Peyer's patch (tissue), 4 donors: ENCODE measurements around the gene HMGCR. TPM values are rescaled to one million over a fixed set of nuclear protein-coding genes. Genes with fewer than 3 reads are reported as not detected.
"Not testable (repeated sequence)": the region's sequence is repeated elsewhere in the genome, so short reads cannot be mapped to it uniquely, and the experiment has no call there.

Experiments
- DNase-seq, 3 donors: peaks; one replicate each; pipeline ENCODE4 v3.0.0-alpha.2; 2017 to 2019
- H3K27ac ChIP-seq, 4 donors: fragments of 200-600 bp; sonication (generic); one replicate each; pipeline ENCODE4 v1.5.1; 2016 to 2019
- H3K27me3 ChIP-seq, 2 donors: fragments of 200-600 bp; sonication (generic); one replicate each; pipeline ENCODE4 v1.5.1; 2019
- H3K36me3 ChIP-seq, 3 donors: fragments of 200-600 bp; sonication (generic); one replicate each; pipeline ENCODE4 v1.5.1; 2016 to 2019
- H3K4me1 ChIP-seq, 4 donors: fragments of 200-600 bp; sonication (generic); one replicate each; pipeline ENCODE4 v1.5.1; 2016 to 2019
- H3K4me3 ChIP-seq, 4 donors: fragments of 200-600 bp; sonication (generic); 1 replicate in 3 of 4; 2 replicates in 1 of 4; pipeline ENCODE4 v1.5.1; 2016 to 2019; ENCODE audit warnings: mild to moderate bottlenecking in 1 of 4
- H3K9me3 ChIP-seq, 4 donors: fragments of 200-600 bp; sonication (generic); one replicate each; pipeline ENCODE4 v1.5.1; 2016 to 2019; ENCODE audit warnings: mild to moderate bottlenecking in 1 of 4
- CTCF ChIP-seq, 6 experiments: fragments of 450-650 bp in 4 of 6; fragments of 200-600 bp in 2 of 6; sonication (generic) in 1 of 6; IDR thresholded peaks; one replicate each; pipeline ENCODE4 v1.5.1; 2017 to 2019; ENCODE audit warnings: antibody characterized with exemption in 6 of 6, mild to moderate bottlenecking in 3 of 6, moderate library complexity in 1 of 6
- POLR2A ChIP-seq, 2 donors: fragments of 450-650 bp; IDR thresholded peaks; one replicate each; pipeline ENCODE4 v1.5.1; 2017; ENCODE audit warnings: antibody characterized with exemption in 2 of 2, mild to moderate bottlenecking in 2 of 2, moderate library complexity in 2 of 2
- total RNA-seq, 4 donors: library from RNA; depleted of rRNA; stranded (reverse); fragments of >200 nt; gene quantifications; one replicate each; pipeline ENCODE4 v1.1.0, GENCODE V29; 2016

The HMGCR gene
- total RNA-seq, 4 donors from 2014 or later, result 15.7 to 87.1 (median 67.1) TPM

GRCh38 chr5:75331095-75332090 is 5.6 kb upstream of the HMGCR start:
- Histone ChIP-seq H3K4me3 (no peak overlapping the region), H3K27me3 (no peaks in the 10 kb centered on the region), H3K36me3 (no peaks in the 10 kb centered on the region), H3K9me3 (no peaks in the 10 kb centered on the region), H3K27ac (no peak overlapping the region), H3K4me1 (no peaks in the 10 kb centered on the region)
- no peak for TF ChIP-seq POLR2A (IDR thresholded peaks at IDR 0.05)
- peak in 2 of 6 experiments; percentile 17 to 20 for TF ChIP-seq CTCF (IDR thresholded peaks at IDR 0.05)
- no peak for DNase-seq

GRCh38 chr5:75333759-75334158 is 3.3 kb upstream of the HMGCR start:
- not testable (repeated sequence) for H3K36me3 ChIP-seq, H3K27me3 ChIP-seq, DNase-seq, H3K9me3 ChIP-seq, H3K4me1 ChIP-seq, H3K27ac ChIP-seq, H3K4me3 ChIP-seq

- H3K4me1 ChIP-seq, result peaks cover 0 to 11% (median 0%) of the 10 kb centered on the region in 4 donors
- H3K36me3 ChIP-seq, H3K9me3 ChIP-seq, DNase-seq, H3K27me3 ChIP-seq, H3K27ac ChIP-seq, H3K4me3 ChIP-seq: not testable (repeated sequence)
Observed at GRCh38 chr5:75334413-75334812, 2.6 kb upstream of the HMGCR start.

- H3K27ac ChIP-seq, result no peak overlapping the region
- DNase-seq, result no peak
- peaks cover 0 to 14% (median 0%) of the 10 kb centered on the region in 4 donors for H3K4me1 ChIP-seq
- H3K9me3 ChIP-seq, result no peaks in the 10 kb centered on the region
- no peak overlapping the region for H3K4me3 ChIP-seq
- no peak for TF ChIP-seq CTCF (IDR thresholded peaks at IDR 0.05)
- no peak for TF ChIP-seq POLR2A (IDR thresholded peaks at IDR 0.05)
- H3K36me3 ChIP-seq, result no peaks in the 10 kb centered on the region
- H3K27me3 ChIP-seq, result no peaks in the 10 kb centered on the region
Observed at GRCh38 chr5:75335486-75335885, 1.5 kb upstream of the HMGCR start.

- no peak for TF ChIP-seq POLR2A (IDR thresholded peaks at IDR 0.05)
- TF ChIP-seq CTCF (IDR thresholded peaks at IDR 0.05), result peak in 5 of 6 experiments; percentile 7 to 77 (median 75)
- Histone ChIP-seq H3K36me3 (no peaks in the 10 kb centered on the region), H3K4me1 (peaks cover 0 to 20% (median 0%) of the 10 kb centered on the region in 4 donors), H3K4me3 (peak overlapping the region; percentile 75 to 99 (median 93)), H3K9me3 (no peaks in the 10 kb centered on the region), H3K27ac (peak overlapping the region; percentile 87 to 94 (median 92)), H3K27me3 (no peaks in the 10 kb centered on the region)
- peak in 1 of 3 donors; percentile 64 for DNase-seq
Observed at GRCh38 chr5:75335952-75336614, 937 bp upstream of the HMGCR start.

- Histone ChIP-seq H3K4me3 (peak overlapping the region; percentile 75 to 99 (median 93)), H3K4me1 (peaks cover 0 to 34% (median 0%) of the 10 kb centered on the region in 4 donors), H3K27ac (peak overlapping the region; percentile 90 to 94 (median 93)), H3K27me3 (no peaks in the 10 kb centered on the region), H3K9me3 (no peaks in the 10 kb centered on the region), H3K36me3 (no peaks in the 10 kb centered on the region)
- TF ChIP-seq POLR2A (IDR thresholded peaks at IDR 0.05) (peak in 1 of 2 donors; percentile 1), CTCF (IDR thresholded peaks at IDR 0.05) (no peak)
- no peak for DNase-seq
Observed at GRCh38 chr5:75337366-75338021, 474 bp downstream of the HMGCR start.
